ENCODE results near the gene BRAT1. TPM values are rescaled to one million over a fixed set of nuclear protein-coding genes. Genes with fewer than 3 reads are reported as not detected.

BRAT1 gene
- total RNA-seq, 2 experiments from 2014 or later: 34.7 to 35.9 TPM

GRCh38 chr7:2524808-2525657, 30.3 kb downstream of the BRAT1 start:
- Mint-ChIP-seq H3K36me3 (ENCODE audit: low read depth) (no peaks in the 10 kb centered on the region), H3K9me3 (ENCODE audit: low read depth) (no peaks in the 10 kb centered on the region), H3K4me1 (peaks cover 52% of the 10 kb centered on the region), H3K4me3 (no peak overlapping the region), H3K27me3 (no peaks in the 10 kb centered on the region), H3K27ac (no peak overlapping the region)
- ATAC-seq (no peak), DNase-seq (no peak)
- intact Hi-C loops (cut with DNase I, micrococcal nuclease): loop anchor here in 1 of 2 experiments (5.0 to 10.0 kb wide), 3 partner anchors 107 to 320 kb away; partner anchors contain the start of genes GNA12 and TTYH3
- CTCF ChIA-PET: no interaction called here
- POLR2A ChIA-PET: no interaction called here

- no peak for ATAC-seq
- intact Hi-C loops (cut with DNase I, micrococcal nuclease): loop anchor here in 1 of 2 experiments (5.0 to 10.0 kb wide), 3 partner anchors 108 to 321 kb away; partner anchors contain the start of genes GNA12 and TTYH3
- no peak for DNase-seq
- Mint-ChIP-seq H3K4me1 (peaks cover 45% of the 10 kb centered on the region), H3K36me3 (ENCODE audit: low read depth) (no peaks in the 10 kb centered on the region), H3K4me3 (no peak overlapping the region), H3K9me3 (ENCODE audit: low read depth) (no peaks in the 10 kb centered on the region), H3K27me3 (no peaks in the 10 kb centered on the region), H3K27ac (no peak overlapping the region)
- ChIA-PET CTCF (no interaction called here), POLR2A (no interaction called here)
Measured at GRCh38 chr7:2523941-2524807, 31.1 kb downstream of the BRAT1 start.

- Mint-ChIP-seq H3K36me3 (ENCODE audit: low read depth) (no peaks in the 10 kb centered on the region), H3K27me3 (no peaks in the 10 kb centered on the region), H3K4me1 (peaks cover 41% of the 10 kb centered on the region), H3K9me3 (ENCODE audit: low read depth) (no peaks in the 10 kb centered on the region), H3K4me3 (peak overlapping the region; percentile 89), H3K27ac (peak overlapping the region; percentile 91)
- POLR2A ChIA-PET: no interaction called here
- DNase-seq (no peak), ATAC-seq (no peak)
- CTCF ChIA-PET: interaction anchor here (0.7 kb wide), 1 partner anchor 110 kb away, joined by 3 read pairs; no protein-coding TSS in a partner anchor
- intact Hi-C loops (cut with DNase I, micrococcal nuclease): loop anchor here in 1 of 2 experiments (5.0 to 10.0 kb wide), 3 partner anchors 109 to 321 kb away; partner anchors contain the start of genes GNA12 and TTYH3
Measured at GRCh38 chr7:2523461-2523936, 31.8 kb downstream of the BRAT1 start.

GRCh38 chr7:2522780-2523433, 32.4 kb downstream of the BRAT1 start:
- DNase-seq (peak; percentile 72), ATAC-seq (peak; percentile 9)
- H3K4me3 Mint-ChIP-seq: peak overlapping the region; percentile 89
- CTCF ChIA-PET: interaction anchor here (0.7 kb wide), 1 partner anchor 110 kb away, joined by 3 read pairs; no protein-coding TSS in a partner anchor
- no peaks in the 10 kb centered on the region for H3K9me3 Mint-ChIP-seq (ENCODE audit: low read depth)
- H3K27ac Mint-ChIP-seq: peak overlapping the region; percentile 91
- no peaks in the 10 kb centered on the region for H3K27me3 Mint-ChIP-seq
- POLR2A ChIA-PET: no interaction called here
- intact Hi-C loops (cut with DNase I, micrococcal nuclease): loop anchor here in 1 of 2 experiments (1.0 to 10.0 kb wide), 5 partner anchors 7 to 322 kb away; partner anchors contain the start of genes BRAT1, GNA12 and TTYH3
- H3K4me1 Mint-ChIP-seq: peaks cover 41% of the 10 kb centered on the region
- H3K36me3 Mint-ChIP-seq (ENCODE audit: low read depth): no peaks in the 10 kb centered on the region

- ChIA-PET CTCF (interaction anchor here (0.6 to 1.5 kb wide), 3 partner anchors 10 to 520 kb away, joined by 3 read pairs; no protein-coding TSS in a partner anchor), POLR2A (no interaction called here)
- intact Hi-C loops (cut with DNase I, micrococcal nuclease): loop anchor here in 1 of 2 experiments (1.0 to 10.0 kb wide), 5 partner anchors 8 to 323 kb away; partner anchors contain the start of genes BRAT1, GNA12 and TTYH3
- peaks cover 38% of the 10 kb centered on the region for H3K4me1 Mint-ChIP-seq
- H3K9me3 Mint-ChIP-seq (ENCODE audit: low read depth): no peaks in the 10 kb centered on the region
- H3K27ac Mint-ChIP-seq: peak overlapping the region; percentile 91
- DNase-seq: peak; percentile 88
- peak; percentile 60 for ATAC-seq
- no peaks in the 10 kb centered on the region for H3K36me3 Mint-ChIP-seq (ENCODE audit: low read depth)
- peak overlapping the region; percentile 89 for H3K4me3 Mint-ChIP-seq
- no peaks in the 10 kb centered on the region for H3K27me3 Mint-ChIP-seq
Measured at GRCh38 chr7:2521952-2522591, 33.3 kb downstream of the BRAT1 start.

- Mint-ChIP-seq H3K4me1 (peaks cover 37% of the 10 kb centered on the region), H3K4me3 (peak overlapping the region; percentile 89), H3K36me3 (ENCODE audit: low read depth) (no peaks in the 10 kb centered on the region), H3K27me3 (no peaks in the 10 kb centered on the region), H3K9me3 (ENCODE audit: low read depth) (no peaks in the 10 kb centered on the region), H3K27ac (peak overlapping the region; percentile 91)
- POLR2A ChIA-PET: interaction anchor here (0.5 to 1.5 kb wide), 2 partner anchors 9 to 10 kb away, joined by 3 to 4 read pairs; no protein-coding TSS in a partner anchor
- peak; percentile 1 for ATAC-seq
- DNase-seq: no peak
- CTCF ChIA-PET: interaction anchor here (0.6 to 1.5 kb wide), 3 partner anchors 9 to 521 kb away, joined by 3 to 4 read pairs (median 3); no protein-coding TSS in a partner anchor
- intact Hi-C loops (cut with DNase I, micrococcal nuclease): loop anchor here in 1 of 2 experiments (5.0 to 10.0 kb wide), 3 partner anchors 111 to 323 kb away; partner anchors contain the start of genes GNA12 and TTYH3
Measured at GRCh38 chr7:2521341-2521745, 34.0 kb downstream of the BRAT1 start.

- H3K27me3 Mint-ChIP-seq: no peaks in the 10 kb centered on the region
- no peaks in the 10 kb centered on the region for H3K9me3 Mint-ChIP-seq (ENCODE audit: low read depth)
- H3K27ac Mint-ChIP-seq: peak overlapping the region; percentile 68
- no peak for ATAC-seq
- DNase-seq: no peak
- ChIA-PET CTCF (interaction anchor here (0.8 to 1.5 kb wide), 4 partner anchors 9 to 124 kb away, joined by 3 to 4 read pairs (median 4); no protein-coding TSS in a partner anchor), POLR2A (interaction anchor here (0.5 to 1.5 kb wide), 2 partner anchors 9 to 10 kb away, joined by 3 to 4 read pairs; no protein-coding TSS in a partner anchor)
- peaks cover 33% of the 10 kb centered on the region for H3K4me1 Mint-ChIP-seq
- intact Hi-C loops (cut with DNase I, micrococcal nuclease): loop anchor here in 1 of 2 experiments (5.0 to 10.0 kb wide), 3 partner anchors 111 to 324 kb away; partner anchors contain the start of genes GNA12 and TTYH3
- H3K36me3 Mint-ChIP-seq (ENCODE audit: low read depth): no peaks in the 10 kb centered on the region
- H3K4me3 Mint-ChIP-seq: peak overlapping the region; percentile 89
Measured at GRCh38 chr7:2520761-2521290, 34.5 kb downstream of the BRAT1 start.

- POLR2A ChIA-PET: interaction anchor here (1.5 kb wide), 1 partner anchor 9 kb away, joined by 3 read pairs; no protein-coding TSS in a partner anchor
- peak; percentile 65 for DNase-seq
- peaks cover 32% of the 10 kb centered on the region for H3K4me1 Mint-ChIP-seq
- no peaks in the 10 kb centered on the region for H3K9me3 Mint-ChIP-seq (ENCODE audit: low read depth)
- intact Hi-C loops (cut with DNase I, micrococcal nuclease): loop anchor here in 1 of 2 experiments (5.0 to 10.0 kb wide), 3 partner anchors 112 to 325 kb away; partner anchors contain the start of genes GNA12 and TTYH3
- no peak for ATAC-seq
- H3K36me3 Mint-ChIP-seq (ENCODE audit: low read depth): no peaks in the 10 kb centered on the region
- H3K4me3 Mint-ChIP-seq: peak overlapping the region; percentile 89
- peak overlapping the region; percentile 73 for H3K27ac Mint-ChIP-seq
- CTCF ChIA-PET: interaction anchor here (0.6 to 1.5 kb wide), 6 partner anchors 11 to 124 kb away, joined by 3 to 4 read pairs (median 4); no protein-coding TSS in a partner anchor
- no peaks in the 10 kb centered on the region for H3K27me3 Mint-ChIP-seq
Measured at GRCh38 chr7:2520131-2520760, 35.1 kb downstream of the BRAT1 start.
